ENCODE results near the gene SRRM1.

DNA sequence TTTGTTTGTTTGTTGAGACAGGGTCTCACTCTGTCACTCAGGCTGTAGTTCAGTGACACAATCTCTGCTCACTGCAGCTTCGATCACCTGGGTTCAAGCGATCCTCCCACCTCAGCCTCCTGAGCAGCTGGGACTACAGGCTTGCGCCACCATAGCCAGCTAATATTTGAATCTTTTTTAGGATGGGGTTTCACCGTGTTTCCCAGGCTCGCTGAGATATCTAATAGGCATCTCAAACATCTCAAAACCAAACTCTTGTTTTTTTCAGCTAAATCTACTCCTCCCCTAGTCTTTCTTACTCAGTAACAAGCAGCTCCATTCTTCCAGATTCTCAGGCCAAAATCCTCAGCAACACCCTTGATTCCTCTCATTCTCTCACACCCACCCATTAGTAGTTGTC lies 22.0 kb upstream of the SRRM1 start:
- TF ChIP-seq, protein P1, sequence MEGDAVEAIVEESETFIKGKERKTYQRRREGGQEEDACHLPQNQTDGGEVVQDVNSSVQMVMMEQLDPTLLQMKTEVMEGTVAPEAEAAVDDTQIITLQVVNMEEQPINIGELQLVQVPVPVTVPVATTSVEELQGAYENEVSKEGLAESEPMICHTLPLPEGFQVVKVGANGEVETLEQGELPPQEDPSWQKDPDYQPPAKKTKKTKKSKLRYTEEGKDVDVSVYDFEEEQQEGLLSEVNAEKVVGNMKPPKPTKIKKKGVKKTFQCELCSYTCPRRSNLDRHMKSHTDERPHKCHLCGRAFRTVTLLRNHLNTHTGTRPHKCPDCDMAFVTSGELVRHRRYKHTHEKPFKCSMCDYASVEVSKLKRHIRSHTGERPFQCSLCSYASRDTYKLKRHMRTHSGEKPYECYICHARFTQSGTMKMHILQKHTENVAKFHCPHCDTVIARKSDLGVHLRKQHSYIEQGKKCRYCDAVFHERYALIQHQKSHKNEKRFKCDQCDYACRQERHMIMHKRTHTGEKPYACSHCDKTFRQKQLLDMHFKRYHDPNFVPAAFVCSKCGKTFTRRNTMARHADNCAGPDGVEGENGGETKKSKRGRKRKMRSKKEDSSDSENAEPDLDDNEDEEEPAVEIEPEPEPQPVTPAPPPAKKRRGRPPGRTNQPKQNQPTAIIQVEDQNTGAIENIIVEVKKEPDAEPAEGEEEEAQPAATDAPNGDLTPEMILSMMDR (optimal IDR thresholded peaks at IDR 0.05 in 1 of 3, IDR thresholded peaks at IDR 0.05 in 1 of 3, conservative IDR thresholded peaks at IDR 0.05 in 1 of 3; ENCODE audit: extremely low read depth in 1 of 3, insufficient read depth in 2 of 3, low read length in 3 of 3) = no peak
- no peak for TF ChIP-seq EZH2 (IDR thresholded peaks at IDR 0.05; ENCODE audit: low read length)
